ENCODE results near the gene CD1C.
"Not testable (repeated sequence)": the region's sequence is repeated elsewhere in the genome, so short reads cannot be mapped to it uniquely, and the experiment has no call there.

CD1C gene

GRCh38 chr1:158329733-158330132 is 40.0 kb downstream of the CD1C start:
- no peak for DNase-seq

GRCh38 chr1:158330391-158331105 is 40.8 kb downstream of the CD1C start:
- no peak for DNase-seq

GRCh38 chr1:158331106-158331425 is 41.3 kb downstream of the CD1C start:
- DNase-seq: no peak

DNA sequence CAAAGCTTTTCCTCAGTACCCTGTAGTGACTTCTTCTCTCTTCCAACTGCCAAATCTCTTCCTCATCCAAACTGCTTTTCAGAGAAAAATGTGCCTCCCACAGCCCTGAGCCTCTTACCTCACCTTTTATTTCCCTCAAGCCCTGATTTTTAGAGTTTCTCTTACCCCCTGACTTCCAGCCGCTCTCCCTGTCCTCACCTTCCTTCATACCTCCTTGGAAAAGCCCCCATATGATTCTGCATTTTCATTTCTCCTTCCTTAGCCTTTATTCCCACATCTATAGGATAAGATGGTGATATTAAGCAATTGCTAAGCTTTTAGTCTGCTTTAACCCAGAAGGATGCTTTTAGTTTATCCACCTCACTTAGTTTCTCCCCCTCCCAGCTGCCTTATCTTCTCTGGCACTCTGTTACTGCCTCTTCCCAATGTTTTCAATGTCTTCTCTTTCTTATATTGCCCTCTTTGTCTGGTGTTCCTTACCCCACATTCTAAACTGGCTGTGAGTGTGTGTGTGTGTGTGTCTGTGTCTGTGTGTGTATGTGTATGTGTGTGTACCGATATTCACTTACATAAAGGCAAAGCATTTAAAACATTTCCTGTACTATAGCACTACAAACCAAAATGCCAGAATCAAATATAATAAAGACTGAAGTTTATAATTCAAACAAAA is 41.9 kb downstream of the CD1C start, which contains the start of gene CD1B:
TSS of gene CD1B (minus strand) at position 51 of the 670 bp plus-strand sequence. CDS start 108 bp downstream, outside the sequence.
- DNase-seq: no peak

- DNase-seq: no peak
These were observed 43.9 kb downstream of the CD1C start for GRCh38 chr1:158333405-158334155.

DNA sequence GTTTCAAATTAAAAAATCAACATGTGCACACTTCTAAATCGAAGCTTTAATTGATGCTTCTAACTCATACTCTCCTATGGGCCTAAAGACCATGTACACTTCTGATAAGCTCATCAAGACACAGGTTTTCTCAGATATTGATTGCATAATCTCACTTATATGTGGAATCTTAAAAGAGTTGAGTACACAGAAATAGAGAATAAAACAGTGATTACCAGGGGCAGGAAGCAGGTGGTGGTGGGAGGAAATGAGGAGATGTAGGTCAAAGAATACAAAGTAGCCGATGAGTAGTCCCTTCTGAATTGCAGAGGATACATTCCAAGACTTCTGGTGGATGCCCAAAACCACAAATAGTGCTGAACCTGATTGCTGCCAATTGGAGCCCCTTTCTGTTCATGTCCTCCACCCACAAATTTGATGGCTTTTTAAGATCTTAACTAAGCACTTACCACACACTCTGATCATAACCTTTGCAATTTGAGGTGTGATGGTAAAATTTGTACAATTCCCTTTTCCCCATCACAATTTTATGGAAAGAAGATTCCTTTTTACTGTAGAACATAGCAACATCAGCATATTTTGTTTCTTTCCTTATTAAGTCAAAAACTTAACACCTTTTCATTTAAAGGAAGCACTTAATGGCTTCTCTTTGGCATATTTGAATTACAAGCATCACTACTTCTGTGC is 44.9 kb downstream of the CD1C start:
- DNase-seq: no peak

DNA sequence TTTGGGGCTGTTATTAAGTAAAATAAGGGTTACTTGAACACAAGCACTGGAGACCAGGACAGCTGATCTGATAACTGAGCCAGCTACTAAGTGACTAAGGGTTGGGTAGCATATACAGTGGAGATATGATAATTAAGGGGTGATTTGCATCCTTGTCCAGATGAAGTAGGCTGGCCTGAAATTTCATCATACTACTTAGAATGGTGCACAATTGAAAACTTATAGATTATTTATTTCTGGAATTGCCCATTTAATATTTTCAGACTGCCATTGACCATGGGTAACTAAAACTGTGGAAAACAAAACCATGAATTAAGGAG is 45.5 kb downstream of the CD1C start:
- DNase-seq: no peak

DNA sequence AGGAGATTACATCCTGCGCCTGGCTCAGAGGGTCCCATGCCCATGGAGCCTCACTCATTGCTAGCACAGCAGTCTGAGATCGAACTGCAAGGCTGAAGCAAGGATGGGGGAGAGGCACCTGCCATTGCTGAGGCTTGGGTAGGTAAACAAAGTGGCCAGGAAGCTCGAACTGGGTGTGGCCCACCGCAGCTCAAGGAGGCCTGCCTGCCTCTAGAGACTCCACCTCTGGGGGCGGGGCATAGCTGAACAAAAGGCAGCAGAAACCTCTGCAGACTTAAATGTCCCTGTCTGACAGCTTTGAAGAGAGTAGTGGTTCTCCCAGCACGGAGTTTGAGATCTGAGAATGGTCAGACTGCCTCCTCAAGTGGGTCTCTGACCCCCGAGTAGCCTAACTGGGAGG is 46.7 kb downstream of the CD1C start:
- DNase-seq: not testable (repeated sequence)

All from activated CD4-positive, alpha-beta T cell treated with anti-CD3 and anti-CD28 coated beads for 1 hour (primary cell).